ENCODE measurements around the gene TEAD3. TPM values are rescaled to one million over a fixed set of nuclear protein-coding genes. Genes with fewer than 3 reads are reported as not detected.
"Not testable (repeated sequence)": the region's sequence is repeated elsewhere in the genome, so short reads cannot be mapped to it uniquely, and the experiment has no call there.

TEAD3 gene
- 5.6 and 6.1 TPM in 2 replicates for total RNA-seq (2014; rRNA removed; shearing (Covaris generic))

DNA sequence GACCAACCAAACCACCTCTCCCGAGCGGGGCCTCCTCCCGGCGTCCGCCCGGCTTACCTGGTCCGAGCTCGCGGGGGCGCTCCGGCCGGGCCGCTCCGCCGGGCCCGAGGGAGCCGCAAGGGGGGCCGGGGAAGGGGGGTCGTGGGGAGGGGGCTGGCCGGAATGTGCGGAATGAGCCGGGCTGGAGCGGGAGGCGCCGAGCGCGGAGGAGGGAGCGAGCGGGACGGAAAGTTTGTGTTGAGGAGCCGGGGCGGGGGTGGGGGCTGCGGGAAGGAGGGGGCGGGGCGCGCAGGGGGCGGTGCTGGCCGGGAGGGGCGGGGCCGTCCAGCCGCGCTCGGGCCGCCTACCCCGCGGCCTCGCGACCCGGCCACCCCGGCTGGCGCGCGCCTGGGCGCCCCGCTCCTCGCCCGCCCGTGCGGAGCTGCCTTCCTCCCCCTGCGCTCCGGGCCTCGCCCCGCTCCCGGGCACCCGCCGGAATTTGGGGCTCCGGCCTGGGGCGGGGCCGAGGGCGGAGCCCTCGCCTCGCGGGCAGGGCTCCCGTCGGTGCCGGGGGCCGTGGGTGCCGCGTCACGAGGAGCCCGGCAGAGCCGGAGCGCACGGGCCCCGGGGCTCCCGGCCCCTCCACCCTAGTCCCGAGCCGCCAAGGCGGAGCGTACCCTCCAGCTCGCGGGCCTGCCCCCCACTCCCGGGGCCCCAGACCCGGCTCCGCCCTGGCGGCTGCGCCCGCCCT, at the start of gene TEAD3:
TEAD3 (minus strand) TSS at position 239 of the 730 bp plus-strand sequence.
- peak; percentile 66 for DNase-seq (ENCODE audit: low read depth)

DNA sequence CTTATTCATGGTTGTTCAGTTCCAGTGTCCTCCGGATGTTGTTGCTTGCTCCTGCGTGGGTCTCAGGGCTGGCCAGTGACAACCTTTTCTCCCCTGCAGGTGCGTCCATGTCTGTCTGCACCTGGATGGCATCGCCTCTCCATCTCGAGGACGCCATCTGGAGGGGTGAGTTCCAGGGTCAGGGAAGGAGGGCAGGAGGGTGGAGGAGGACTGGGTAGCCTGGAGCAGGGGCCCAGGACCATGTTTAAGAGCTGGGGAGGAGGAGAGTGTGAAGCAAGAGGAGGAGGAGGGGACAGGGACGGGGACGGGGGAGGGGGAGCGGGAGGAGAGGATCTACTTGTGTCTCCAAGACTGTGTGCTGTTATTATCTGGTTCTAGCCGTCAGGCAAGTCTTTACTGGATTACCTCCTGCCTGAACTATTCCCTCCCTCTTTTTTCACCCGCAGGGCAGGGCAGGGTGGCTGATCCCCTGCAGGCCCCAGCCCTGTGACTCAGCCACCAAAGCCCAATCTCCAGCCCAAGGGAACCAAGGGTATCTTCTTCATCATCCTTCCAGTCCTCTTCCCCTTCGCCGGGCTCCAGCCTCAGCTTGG, 48.0 kb upstream of the TEAD3 start:
- no peak for DNase-seq (ENCODE audit: low read depth)

DNA sequence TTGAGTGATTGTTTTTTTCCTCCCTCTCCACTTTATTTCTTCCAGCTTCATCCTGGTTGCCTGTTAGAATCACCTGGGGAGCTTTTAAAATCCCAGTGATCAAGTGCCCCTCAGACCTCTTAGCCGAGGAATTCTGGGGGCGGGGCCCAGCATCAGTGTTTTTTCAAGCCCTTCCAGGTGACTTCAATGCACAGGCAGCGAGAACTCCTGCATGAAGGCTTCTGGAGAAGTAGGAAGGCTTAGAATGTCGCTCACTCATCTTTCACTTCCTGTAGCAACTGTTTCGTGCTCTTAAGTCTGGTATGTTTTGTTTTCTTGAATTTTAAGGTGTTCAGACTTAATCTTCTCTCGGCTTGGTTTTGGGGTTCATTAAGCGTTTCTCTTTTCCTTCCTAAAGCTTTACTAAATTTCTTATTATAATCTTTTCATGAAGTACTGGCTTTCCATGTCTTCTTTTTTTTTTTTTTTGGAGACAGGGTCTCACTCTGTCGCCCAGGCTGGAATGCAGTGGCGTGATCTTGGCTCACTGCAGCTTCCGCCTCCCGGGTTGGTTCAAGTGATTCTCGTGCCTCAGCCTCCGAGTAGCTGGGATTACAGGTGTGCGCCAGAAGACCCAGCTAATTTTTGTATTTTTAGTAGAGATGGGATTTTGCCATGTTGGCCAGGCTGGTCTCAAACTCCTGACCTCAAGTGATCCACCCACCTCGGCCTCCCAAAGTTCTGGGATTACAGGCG, 46.7 kb upstream of the TEAD3 start:
- DNase-seq (ENCODE audit: low read depth) = no peak

DNA sequence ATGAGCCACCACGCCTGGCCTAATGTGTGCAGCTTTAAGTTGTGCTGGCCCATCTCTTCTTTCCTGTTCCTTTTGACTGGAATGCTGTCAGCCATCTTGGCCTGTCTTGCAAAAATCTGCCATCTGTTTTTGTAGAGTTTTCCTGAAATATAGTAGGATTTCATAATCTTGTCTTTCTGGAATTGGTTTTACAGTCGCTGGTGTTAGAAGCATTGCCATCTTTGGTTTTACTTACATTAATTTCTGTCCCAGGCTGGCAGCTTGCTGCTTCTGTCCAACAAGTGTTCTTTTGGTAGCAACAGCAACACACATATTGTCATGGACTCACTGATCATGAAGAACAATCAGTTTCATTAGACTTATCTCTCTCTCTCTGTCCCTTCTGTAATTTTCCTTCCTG, 45.0 kb upstream of the TEAD3 start:
- DNase-seq (ENCODE audit: low read depth) = no peak

DNA sequence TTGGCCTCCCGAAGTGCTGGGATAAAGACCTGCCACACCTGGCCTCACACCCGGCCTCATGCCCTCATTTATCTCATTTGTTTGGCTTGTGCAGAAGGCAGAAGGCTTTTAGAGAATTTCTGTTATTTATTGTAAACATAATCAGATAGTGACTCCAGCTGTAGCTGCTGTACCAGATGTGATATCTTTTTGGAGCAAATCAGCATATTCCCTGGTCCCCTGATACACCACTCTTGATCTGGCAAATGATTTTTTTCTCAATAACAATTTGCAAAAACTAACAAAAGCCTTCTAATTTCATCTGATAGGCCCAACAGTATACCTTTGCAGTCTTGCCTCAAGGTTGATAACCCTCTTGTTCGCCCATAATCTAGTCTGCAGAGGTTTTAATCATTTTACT, 42.3 kb upstream of the TEAD3 start:
- no peak for DNase-seq (ENCODE audit: low read depth)

DNA sequence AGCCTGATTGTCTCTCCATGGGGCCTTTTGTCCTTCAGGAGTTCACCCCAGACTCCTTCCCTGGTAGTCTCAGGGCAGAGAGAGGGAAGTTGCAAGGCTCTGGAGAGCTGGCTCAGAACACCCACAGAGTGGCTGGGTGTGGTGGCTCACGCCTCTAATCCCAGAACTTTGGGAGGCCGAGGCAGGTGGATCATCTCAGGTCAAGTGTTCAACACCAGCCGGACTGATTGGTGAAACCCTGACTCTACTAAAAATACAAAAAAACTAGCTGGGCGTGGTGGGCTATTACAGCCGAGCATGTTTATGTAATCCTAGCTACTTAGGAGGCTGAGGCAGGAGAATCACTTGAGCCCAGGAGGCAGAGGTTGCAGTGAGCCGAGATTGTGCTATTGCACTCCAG, 39.0 kb upstream of the TEAD3 start:
- not testable (repeated sequence) for DNase-seq (ENCODE audit: low read depth)

DNA sequence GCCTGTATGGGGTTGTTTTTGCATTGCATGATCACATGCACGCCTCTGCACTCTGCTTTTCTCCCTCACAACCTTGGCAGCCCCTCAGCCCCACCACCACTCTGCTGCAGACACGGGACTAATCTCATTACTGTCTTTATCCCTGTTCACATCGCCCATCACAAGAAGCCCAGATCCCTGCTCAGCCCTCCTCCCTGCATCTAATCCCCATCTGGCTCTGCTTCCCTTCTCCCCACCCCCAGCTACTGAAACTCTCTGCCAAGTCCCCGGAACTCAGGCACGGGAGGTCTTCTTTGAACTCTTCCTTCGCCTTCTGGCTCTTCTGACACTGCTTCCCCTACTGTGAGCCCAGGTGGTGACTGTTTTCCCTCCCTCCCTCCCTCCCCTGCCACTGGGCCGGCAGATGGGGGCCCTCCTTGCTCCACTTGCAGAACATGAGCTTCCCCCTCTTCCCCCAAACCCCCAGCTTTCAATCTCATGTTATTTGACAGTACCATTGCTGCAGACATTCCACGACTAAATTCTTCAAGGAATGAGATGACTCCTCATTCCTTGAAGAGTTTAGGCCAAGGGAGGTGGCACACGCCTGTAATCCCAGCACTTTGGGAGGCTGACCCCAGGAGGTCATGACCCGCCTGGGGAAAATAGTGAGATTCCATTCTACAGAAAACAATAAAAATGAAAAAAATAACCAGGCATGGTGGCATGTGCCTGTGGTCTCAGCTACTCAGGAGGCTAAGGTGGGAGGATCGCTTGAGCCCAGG, 37.7 kb upstream of the TEAD3 start:
- DNase-seq (ENCODE audit: low read depth) = no peak

DNA sequence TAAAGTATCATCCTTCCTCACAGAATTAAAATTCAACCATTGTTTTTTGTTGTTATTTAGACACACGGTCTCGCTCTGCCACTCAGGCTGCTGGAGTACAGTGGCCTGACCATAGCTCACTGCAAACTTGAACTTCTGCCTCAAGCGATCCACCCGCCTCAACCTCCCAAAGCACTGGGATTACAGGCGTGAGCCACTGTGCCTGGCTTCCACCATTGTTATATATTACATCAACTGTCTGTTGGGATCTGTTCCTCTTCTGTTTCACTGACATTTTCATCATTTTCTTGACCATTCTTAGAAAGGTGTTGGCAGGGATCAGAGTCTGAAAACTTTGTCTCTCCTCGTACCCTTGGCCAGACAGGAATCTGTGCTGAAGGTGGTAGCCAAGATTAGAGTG, 37.1 kb upstream of the TEAD3 start:
- DNase-seq (ENCODE audit: low read depth) = no peak

DNA sequence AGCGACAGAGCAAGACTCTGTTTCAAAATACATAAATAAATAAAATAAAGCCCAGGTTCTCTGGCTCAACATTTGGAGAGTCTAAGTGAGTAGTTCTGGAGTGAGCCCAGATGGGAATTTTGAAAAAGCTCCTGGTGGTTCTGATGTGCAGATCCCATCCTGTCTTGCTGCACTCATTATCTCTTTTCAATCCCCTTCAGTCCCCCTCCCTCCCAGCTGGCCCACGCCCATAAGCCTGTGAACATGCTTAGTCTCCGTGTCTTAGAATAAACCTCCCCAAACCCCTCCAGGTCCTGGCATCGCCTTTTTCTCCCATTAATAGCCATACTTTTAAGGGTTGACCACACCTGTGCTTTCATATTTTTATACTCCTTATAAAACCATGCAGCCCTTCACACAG, 35.2 kb upstream of the TEAD3 start:
- DNase-seq (ENCODE audit: low read depth) = no peak

DNA sequence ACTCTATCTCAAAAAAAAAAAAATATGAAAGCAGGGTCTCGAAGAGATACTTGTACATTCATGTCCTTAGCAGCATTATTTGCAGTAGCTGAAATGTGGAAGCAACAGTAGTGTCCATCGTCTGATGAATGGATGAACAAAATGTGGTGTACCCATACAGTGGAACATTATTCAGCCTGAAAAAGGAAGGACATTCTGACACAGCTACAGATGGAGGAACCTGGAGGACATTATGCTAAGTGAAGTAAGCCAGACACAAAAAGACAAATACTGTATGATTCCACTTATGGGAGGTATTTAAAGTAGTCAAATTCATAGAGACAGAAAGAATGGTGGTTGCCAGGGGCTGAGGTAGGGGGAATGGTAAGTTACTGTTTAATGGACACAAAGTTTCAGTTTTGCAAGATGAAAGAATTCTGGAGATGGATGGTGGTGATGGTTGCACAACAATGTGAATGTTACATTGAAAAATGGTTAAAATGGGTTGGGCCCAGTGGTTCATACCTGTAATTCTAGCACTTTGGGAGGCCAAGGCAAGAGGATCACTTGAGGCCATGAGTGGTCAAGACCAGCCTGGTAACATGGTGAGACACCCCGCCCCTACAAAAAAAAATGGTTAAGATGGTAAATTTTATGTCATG, 27.6 kb upstream of the TEAD3 start:
- DNase-seq (ENCODE audit: low read depth) = no peak

DNA sequence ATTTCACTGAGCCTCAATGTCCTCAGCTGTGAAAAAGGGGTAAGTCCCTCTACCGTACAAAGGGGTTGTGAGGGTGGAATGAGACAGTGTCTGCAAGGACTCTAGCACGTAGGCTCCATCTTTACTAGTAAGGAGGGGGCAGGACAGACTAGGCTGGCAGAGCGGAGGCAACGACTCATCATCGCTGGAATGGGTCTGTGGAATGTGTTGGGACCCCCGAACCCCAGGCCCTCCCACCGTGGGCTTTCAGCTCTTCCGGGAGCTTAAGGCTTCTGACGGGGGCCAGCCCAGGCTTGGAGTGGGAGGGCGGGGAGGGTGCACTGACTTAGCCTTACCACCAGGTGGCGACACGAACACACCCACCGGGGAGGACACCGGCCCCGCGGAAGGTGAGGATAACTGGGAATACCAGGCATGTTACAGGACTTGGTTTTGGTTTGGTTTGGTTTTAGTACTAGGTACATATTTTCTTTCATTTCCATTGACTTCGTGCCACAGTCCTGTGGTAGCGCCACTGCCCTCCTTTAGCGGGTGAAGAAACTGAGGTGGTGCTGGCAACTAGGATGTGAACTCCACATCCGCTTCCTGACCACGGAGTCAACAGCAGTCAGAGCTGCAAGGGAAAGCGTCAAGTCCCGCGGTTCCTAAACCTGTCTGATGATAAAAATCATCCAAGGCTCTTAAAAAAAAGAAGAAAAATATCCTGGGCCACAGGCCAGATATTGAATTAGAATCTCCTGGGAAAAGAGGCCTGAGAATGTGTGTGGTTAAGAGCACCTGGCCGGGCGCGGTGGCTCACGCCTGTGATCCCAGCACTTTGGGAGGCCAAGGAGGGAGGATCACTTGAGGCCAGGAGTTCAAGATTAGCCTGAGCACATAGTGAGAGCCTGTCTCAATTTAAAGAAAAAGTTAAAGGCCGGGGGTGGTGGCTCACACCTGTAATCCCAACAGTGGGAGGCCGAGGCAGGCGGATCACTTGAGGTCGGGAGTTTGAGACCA, 26.1 kb upstream of the TEAD3 start:
- peak; percentile 50 for DNase-seq (ENCODE audit: low read depth)

DNA sequence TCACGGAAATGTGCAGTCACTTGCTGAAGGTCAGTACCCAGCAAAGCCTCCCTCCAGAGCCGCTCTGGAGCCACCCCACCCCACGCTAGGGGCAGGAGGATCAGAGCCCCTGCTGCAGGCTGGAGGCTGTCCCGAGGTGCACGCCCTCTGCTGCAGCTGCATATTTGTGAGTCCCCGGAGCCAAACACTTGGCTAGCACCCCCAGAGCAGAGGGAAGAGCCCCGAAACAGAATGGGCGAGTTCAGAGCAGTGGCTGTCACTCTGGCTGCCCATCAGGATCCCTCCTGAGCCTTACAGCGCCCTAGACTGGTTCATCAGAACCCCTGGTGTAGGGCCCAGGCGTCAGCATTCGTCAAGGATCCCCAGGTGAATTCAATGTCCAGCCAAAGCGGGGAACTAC, 25.3 kb upstream of the TEAD3 start:
- DNase-seq (ENCODE audit: low read depth) = no peak

DNA sequence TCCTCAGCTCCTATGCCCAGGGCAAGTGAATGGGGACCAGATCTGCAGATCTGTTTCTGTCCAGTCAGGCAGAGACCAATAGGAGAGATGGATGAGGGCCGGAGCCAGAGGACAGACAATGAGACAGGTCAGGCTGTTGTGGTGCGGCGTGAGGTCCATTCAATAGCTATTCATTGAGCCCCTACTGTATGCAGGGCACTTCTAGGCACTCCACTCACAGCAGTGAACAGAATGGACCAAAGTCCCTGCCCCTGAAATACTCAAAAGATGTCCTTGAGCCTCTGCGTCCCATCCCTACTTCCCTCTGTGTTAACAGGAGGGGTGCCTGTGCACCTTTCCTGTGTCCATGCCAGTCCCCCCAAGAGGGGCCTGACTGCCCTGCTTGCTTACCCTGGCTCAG, 24.4 kb upstream of the TEAD3 start:
- no peak for DNase-seq (ENCODE audit: low read depth)

DNA sequence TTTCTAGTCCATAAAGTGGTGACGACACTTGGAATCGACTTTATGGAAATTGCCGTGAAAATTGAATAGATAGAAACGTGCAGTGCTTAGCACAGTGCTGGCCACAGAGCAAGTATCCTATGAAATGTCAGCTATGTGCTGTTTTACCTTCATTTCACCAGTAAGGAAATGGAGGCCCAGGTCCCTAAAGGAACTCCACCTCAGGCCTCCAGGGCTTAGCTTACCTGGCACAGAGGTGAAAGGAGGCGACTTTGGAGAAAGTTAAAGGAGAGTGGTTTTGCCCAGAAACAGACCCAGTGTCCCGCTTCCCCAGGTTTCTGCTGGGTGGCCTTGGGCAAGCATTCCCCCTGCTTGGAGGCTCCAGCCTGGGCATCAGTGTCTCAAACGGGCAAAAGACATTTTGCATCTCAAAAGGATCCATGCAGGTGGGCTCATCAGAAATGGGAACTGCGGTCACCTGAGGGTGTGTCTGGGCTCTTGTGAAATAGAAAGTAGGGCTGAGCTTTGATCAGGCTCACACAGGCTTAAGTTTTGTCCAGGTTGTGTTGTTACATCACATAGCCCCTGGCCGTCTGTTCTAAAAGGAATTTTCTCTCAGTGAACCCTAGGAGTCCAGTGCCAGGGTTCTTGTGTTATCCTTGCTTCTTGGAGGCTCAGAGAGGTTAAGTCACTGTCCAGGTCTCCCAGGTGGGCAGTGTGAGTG, 22.6 kb upstream of the TEAD3 start:
- no peak for DNase-seq (ENCODE audit: low read depth)

DNA sequence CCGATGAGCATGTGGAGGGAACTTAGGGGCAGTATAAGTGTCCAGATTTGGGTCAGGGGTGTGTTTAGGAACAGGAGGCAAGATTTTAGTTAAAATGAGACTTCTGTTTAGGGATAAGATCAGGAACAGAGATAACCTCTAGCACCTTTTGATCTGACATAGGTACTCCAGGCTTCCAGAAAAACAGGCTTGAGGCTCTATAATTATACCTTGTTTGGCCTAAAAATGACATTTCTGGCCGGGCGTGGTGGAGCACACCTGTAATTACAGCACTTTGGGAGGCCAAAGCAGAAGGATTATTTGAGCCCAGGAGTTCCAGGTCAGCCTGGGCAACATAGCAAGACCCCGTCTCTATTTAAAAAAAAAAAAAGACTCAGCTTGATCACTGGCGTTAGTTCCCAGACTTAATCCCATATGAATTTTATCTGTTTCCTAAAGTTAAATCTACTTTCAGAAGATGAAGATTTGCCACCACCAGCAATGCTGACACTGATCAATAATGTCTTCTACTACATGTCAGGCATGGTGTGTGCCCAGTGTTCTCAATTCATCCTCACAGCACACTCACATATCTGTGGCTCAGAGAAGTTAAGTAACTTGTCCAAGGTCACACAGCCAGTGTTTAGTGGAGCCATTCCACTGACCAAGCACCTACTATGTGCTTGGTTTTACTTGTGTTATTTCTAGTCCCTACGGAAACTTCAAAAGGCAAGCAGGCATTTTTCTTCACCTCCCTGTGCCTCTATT, 21.9 kb upstream of the TEAD3 start:
- DNase-seq (ENCODE audit: low read depth) = no peak

DNA sequence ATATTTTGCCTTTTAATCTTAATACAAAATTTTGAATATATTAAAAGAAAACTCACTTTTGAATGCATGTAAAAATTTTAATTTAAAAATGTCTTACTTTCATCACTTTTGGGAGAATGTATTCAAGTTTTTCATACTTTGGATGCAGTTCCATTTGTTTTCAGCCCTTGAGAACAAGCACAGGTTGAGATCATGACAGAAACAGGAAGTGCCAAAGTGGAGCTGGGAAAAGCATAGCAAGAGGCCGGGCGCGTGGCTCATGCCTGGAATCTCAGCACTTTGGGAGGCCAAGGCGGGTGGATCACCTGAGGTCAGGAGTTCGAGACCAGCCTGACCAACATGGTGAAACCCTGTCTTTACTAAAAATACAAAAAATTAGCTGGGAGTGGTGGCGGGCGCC, 21.1 kb upstream of the TEAD3 start:
- not testable (repeated sequence) for DNase-seq (ENCODE audit: low read depth)

DNA sequence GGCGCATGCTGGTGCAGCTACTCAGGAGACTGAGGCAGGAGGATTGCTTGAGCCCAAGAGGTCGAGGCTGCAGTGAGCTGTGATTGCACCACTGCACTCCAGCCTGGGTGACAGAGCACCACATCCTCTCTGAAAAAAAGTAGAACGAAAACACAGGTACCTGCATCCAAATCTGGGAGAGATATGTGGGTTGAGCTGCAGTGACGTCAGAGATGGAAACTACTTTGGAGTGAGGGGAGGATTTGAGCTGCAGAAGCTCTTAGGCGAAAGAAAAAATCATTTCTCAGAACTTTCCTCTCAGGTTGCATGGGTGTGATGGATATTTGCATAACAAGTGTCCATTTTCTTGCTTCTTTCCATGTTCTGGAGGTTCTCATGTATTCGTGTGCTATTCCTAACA, 19.8 kb upstream of the TEAD3 start:
- no peak for DNase-seq (ENCODE audit: low read depth)

DNA sequence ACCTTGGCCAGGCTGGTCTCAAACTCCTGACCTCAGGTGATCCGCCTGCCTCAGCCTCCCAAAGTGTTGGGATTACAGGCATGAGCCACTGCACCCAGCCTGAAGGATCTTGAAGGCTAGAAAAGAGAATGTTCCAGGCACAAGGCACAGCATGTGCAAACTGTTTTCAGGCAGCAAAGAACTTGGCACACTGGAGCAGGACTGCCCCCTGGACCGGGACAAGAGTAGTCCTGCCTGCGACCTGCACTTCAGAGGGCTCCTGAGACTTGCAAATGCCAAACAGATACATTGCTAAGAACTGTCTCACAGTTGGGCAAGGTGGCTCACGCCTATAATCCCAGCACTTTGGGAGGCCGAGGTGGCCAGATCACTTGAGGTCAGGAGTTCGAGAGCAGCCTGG, 19.1 kb upstream of the TEAD3 start:
- DNase-seq (ENCODE audit: low read depth) = not testable (repeated sequence)

DNA sequence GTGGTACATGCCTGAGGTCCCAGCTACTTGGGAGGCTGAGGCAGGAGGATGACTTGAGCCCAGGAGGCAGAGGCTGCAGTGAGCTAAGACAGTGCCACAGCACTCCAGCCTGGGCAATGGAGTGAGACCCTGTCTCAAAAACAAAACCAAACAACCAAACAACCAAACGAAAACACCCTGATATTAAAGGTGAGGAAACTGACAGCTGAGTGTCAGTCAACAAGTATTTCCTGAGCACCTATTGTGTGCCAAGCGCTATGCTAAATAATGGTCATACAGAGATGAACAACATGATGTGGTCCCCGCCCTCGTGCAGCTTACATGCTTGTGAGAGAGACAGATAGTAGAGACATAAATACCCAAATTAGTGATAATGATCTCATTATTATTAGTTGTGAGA, 17.7 kb upstream of the TEAD3 start:
- DNase-seq (ENCODE audit: low read depth) = no peak
